ENCODE data around the gene PDCD5.

PDCD5 gene

GRCh38 chr19:32581705-32582179, 752 bp downstream of the PDCD5 start (continued):
- TF ChIP-seq ZNF501 (tag by site-specific recombination; IDR thresholded peaks at IDR 0.05), result no peak; the same call in 1 of the 2 replicates
- peak; percentile 58; the same call in 1 of the 2 replicates for TF ChIP-seq ZNF2 (tag by site-specific recombination; IDR thresholded peaks at IDR 0.05)
- no peak for TF ChIP-seq PRDM2 (tag by site-specific recombination; IDR thresholded peaks at IDR 0.05; ENCODE audit: borderline replicate concordance)
- TF ChIP-seq, protein P1, sequence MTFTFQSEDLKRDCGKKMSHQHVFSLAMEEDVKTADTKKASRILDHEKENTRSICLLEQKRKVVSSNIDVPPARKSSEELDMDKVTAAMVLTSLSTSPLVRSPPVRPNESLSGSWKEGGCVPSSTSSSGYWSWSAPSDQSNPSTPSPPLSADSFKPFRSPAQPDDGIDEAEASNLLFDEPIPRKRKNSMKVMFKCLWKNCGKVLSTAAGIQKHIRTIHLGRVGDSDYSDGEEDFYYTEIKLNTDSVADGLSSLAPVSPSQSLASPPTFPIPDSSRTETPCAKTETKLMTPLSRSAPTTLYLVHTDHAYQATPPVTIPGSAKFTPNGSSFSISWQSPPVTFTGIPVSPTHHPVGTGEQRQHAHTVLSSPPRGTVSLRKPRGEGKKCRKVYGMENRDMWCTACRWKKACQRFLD (tag by site-specific recombination; IDR thresholded peaks at IDR 0.05), result no peak
- TF ChIP-seq, protein P2, sequence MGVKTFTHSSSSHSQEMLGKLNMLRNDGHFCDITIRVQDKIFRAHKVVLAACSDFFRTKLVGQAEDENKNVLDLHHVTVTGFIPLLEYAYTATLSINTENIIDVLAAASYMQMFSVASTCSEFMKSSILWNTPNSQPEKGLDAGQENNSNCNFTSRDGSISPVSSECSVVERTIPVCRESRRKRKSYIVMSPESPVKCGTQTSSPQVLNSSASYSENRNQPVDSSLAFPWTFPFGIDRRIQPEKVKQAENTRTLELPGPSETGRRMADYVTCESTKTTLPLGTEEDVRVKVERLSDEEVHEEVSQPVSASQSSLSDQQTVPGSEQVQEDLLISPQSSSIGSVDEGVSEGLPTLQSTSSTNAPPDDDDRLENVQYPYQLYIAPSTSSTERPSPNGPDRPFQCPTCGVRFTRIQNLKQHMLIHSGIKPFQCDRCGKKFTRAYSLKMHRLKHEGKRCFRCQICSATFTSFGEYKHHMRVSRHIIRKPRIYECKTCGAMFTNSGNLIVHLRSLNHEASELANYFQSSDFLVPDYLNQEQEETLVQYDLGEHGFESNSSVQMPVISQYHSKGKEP (tag by site-specific recombination; IDR thresholded peaks at IDR 0.05), result no peak
- no peak for TF ChIP-seq ZNF623 (tag by site-specific recombination; IDR thresholded peaks at IDR 0.05)
- no peak; the same call in 1 of the 2 replicates for TF ChIP-seq ZNF707 (tag by site-specific recombination; IDR thresholded peaks at IDR 0.05)
- TF ChIP-seq, protein P3, sequence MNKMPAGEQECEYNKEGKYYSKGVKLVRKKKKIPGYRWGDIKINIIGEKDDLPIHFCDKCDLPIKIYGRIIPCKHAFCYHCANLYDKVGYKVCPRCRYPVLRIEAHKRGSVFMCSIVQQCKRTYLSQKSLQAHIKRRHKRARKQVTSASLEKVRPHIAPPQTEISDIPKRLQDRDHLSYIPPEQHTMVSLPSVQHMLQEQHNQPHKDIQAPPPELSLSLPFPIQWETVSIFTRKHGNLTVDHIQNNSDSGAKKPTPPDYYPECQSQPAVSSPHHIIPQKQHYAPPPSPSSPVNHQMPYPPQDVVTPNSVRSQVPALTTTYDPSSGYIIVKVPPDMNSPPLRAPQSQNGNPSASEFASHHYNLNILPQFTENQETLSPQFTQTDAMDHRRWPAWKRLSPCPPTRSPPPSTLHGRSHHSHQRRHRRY (tag by site-specific recombination; IDR thresholded peaks at IDR 0.05), result no peak
- TF ChIP-seq, protein P4, sequence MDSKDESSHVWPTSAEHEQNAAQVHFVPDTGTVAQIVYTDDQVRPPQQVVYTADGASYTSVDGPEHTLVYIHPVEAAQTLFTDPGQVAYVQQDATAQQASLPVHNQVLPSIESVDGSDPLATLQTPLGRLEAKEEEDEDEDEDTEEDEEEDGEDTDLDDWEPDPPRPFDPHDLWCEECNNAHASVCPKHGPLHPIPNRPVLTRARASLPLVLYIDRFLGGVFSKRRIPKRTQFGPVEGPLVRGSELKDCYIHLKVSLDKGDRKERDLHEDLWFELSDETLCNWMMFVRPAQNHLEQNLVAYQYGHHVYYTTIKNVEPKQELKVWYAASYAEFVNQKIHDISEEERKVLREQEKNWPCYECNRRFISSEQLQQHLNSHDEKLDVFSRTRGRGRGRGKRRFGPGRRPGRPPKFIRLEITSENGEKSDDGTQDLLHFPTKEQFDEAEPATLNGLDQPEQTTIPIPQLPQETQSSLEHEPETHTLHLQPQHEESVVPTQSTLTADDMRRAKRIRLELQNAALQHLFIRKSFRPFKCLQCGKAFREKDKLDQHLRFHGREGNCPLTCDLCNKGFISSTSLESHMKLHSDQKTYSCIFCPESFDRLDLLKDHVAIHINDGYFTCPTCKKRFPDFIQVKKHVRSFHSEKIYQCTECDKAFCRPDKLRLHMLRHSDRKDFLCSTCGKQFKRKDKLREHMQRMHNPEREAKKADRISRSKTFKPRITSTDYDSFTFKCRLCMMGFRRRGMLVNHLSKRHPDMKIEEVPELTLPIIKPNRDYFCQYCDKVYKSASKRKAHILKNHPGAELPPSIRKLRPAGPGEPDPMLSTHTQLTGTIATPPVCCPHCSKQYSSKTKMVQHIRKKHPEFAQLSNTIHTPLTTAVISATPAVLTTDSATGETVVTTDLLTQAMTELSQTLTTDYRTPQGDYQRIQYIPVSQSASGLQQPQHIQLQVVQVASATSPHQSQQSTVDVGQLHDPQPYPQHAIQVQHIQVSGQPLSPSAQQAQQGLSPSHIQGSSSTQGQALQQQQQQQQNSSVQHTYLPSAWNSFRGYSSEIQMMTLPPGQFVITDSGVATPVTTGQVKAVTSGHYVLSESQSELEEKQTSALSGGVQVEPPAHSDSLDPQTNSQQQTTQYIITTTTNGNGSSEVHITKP (tag by site-specific recombination; IDR thresholded peaks at IDR 0.05), result peak; percentile 33; the same call in 1 of the 2 replicates
- peak; percentile 100 for TF ChIP-seq ZBTB48 (tag by site-specific recombination; IDR thresholded peaks at IDR 0.05)
- TF ChIP-seq, protein P5, sequence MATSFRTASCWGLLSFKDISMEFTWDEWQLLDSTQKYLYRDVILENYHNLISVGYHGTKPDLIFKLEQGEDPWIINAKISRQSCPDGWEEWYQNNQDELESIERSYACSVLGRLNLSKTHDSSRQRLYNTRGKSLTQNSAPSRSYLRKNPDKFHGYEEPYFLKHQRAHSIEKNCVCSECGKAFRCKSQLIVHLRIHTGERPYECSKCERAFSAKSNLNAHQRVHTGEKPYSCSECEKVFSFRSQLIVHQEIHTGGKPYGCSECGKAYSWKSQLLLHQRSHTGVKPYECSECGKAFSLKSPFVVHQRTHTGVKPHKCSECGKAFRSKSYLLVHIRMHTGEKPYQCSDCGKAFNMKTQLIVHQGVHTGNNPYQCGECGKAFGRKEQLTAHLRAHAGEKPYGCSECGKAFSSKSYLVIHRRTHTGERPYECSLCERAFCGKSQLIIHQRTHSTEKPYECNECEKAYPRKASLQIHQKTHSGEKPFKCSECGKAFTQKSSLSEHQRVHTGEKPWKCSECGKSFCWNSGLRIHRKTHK (tag by site-specific recombination; IDR thresholded peaks at IDR 0.05), result no peak
- TF ChIP-seq GFI1B (tag by site-specific recombination; IDR thresholded peaks at IDR 0.05), result no peak; the same call in 1 of the 2 replicates
- no peak for TF ChIP-seq ZNF433 (tag by site-specific recombination; IDR thresholded peaks at IDR 0.05; ENCODE audit: low read depth)
- no peak for TF ChIP-seq ZNF175 (tag by site-specific recombination; IDR thresholded peaks at IDR 0.05)
- no peak for TF ChIP-seq ZNF624 (tag by site-specific recombination; IDR thresholded peaks at IDR 0.05)
- no peak for TF ChIP-seq ZNF416 (tag by site-specific recombination; IDR thresholded peaks at IDR 0.05)
